Right lobe of liver (tissue), 6 donors: ENCODE data around the gene POLR2F. TPM values are rescaled to one million over a fixed set of nuclear protein-coding genes. Genes with fewer than 3 reads are reported as not detected.

Experiments
- ATAC-seq, 4 donors: fragments of 200-7000 bp; cut with Tn5 transposase; one replicate each; pipeline ENCODE4 v1.9.1; 2020; ENCODE audit warnings: mild to moderate bottlenecking in 4 of 4, moderate library complexity in 4 of 4
- DNase-seq, 3 donors: peaks; one replicate each; pipeline ENCODE4 v3.0.0-alpha.2; 2020
- H3K27ac ChIP-seq, 3 donors: fragments of 200-600 bp; one replicate each; pipeline ENCODE4 v1.8.0; 2022
- H3K27me3 ChIP-seq, 2 donors: fragments of 200-600 bp; one replicate each; pipeline ENCODE4 v1.8.0; 2022
- H3K36me3 ChIP-seq, 4 donors: fragments of 200-600 bp; sonication (generic) in 1 of 4; one replicate each; pipeline versions ENCODE4 v1.5.1 to v1.8.0; 2017 to 2022; ENCODE audit warnings: control low read depth in 1 of 4
- H3K4me1 ChIP-seq, 4 donors: fragments of 200-600 bp; sonication (generic) in 1 of 4; one replicate each; pipeline versions ENCODE4 v1.5.1 to v1.8.0; 2017 to 2022; ENCODE audit warnings: control low read depth in 1 of 4
- H3K4me3 ChIP-seq, 3 donors: fragments of 200-600 bp; one replicate each; pipeline ENCODE4 v1.8.0; 2022
- H3K9me3 ChIP-seq, 4 donors: fragments of 200-600 bp; sonication (generic) in 1 of 4; one replicate each; pipeline versions ENCODE4 v1.5.1 to v1.8.0; 2017 to 2022; ENCODE audit warnings: control low read depth in 1 of 4
- POLR2A ChIP-seq: fragments of 450-650 bp; IDR thresholded peaks from one replicate; pipeline ENCODE4 v1.6.1; 2017; ENCODE audit warnings: antibody characterized with exemption, mild to moderate bottlenecking
- WGBS: methylation state at CpG from one replicate; pipeline ENCODE4 v1.1.6; 2018; ENCODE audit warnings: low coverage, low lambda C conversion rate; ENCODE audit not compliant: insufficient coverage; ENCODE audit errors: missing lambda C conversion rate; 5-methylcytosine and 5-hydroxymethylcytosine counted together
- intact Hi-C, 2 donors: fragments of 100-400 bp; cut with DNase I; formaldehyde crosslinking; loops; one replicate each; pipeline versions ENCODE4 v1.11.2 to v1.14.1; 2022
- microRNA-seq, 2 donors: library from miRNA; unstranded; fragments of <30 nt; microRNA quantifications; one replicate each; pipeline ENCODE4, GENCODE V29; 2019 to 2020
- total RNA-seq, 6 experiments: library from RNA; depleted of rRNA in 2 of 6; stranded (reverse); fragments of >200 nt in 2 of 6; fragmentation: NEBNext Ultra II Directional in 3 of 6; extraction: Animal tissue kit (Norgen Biotek cat#: 25700) in 3 of 6; gene quantifications; one replicate each; pipeline versions ENCODE4 v1.1.0 to v1.2.4, GENCODE V29; 2016 to 2023
- TF ChIP-seq, protein P1 (sequence below), 4 donors: fragments of 200-600 bp in 3 of 4; fragments of 450-650 bp in 1 of 4; IDR thresholded peaks; one replicate each; pipeline versions ENCODE4 v1.5.1 to v1.8.0; 2016 to 2022; ENCODE audit warnings: antibody characterized with exemption in 4 of 4, mild to moderate bottlenecking in 2 of 4
- donor health status: DM: no; HTN: yes; CAD: no.
- donor health status: DM: no; HTN: no; CAD: no.
- donor health status: DM: no; HTN: no; CAD: no.
- donor health status: DM: no; HTN: yes; CAD: no.
- donor health status: DM: no; HTN: yes; CAD: no.

Gene POLR2F
- total RNA-seq, 6 experiments from 2014 or later, result 42.4 to 60.5 (median 56.3) TPM

DNA sequence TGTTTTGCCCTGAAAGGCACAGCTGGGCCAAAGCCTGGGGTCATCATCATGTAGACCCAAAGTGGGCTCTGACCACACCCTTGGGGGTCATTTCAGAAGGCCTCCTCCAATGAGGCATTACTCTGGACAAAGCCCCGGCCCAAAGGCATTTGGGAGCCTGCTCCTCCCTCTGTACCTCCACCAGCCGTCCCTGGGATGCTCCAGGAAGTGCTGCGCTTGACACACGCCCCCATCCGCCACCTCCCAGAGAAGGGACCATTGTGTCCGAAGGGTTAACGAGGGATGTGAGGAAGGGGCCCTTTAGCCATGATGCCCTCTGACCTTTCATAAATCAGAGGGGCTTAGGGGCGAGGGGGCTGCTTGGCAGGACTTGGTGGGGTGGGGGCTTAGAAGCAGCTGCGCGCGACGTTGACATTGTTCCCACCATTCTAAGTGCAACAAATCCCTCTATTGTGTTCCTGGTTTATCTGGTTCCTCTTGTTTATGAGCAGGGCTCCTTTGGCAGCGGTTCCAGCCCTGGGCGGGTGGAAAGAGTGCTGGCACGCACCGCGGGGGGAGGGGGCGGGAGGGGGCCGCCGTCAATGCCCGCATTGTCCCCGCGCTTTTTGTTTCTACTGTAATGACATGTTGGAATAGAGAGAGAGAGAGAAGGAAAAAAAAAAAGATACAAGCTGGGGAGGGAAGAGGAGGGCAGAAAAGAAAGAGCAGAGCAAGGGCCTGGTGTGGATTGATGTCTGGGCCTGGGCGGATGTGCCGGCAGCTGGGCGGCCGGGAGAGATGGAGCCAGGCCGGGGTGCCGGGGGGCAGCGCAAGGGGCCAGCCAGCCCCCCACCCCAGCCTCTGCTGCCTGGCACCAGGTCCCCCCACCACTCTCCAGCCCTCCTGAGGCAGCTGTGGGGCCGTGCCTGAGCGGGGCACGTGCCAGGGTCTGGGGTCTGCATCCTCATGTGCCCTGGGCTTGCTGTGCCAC, 63.0 kb downstream of the POLR2F start:
- ATAC-seq, result peak; percentile 18 to 45 (median 25)

DNA sequence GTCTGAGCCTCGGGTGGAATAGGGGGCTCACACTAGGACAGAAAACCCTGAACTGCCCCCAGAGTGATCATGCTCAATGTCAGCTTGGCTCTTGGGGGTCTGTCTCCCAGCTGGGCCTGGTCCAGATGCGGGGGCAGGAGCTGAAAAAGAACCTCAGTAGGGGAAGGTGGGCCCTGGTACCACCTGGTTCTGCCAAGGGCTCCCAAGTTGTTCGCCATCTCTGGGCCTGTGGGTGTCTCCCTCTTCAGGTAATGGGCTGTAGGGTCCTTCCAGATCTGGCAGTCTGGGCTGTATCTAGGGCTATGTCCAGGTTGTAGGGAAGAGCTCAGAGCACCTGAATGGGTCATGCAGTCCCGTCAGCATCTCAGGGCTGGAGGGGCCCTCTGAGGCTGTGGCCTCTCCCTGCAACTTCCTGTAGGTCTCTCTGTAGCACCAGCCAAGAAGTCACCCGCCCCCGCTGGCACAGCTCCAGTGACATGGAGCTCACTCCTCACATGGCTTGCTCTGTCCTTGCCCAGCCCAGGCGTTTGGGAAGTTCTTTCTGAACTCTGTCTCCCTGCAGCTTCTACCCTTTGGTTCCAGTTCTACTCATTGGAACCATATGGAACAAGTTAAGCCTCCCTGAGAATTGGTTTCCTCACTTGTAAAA, 63.9 kb downstream of the POLR2F start:
- intact Hi-C loops, result no loop called here
- H3K4me1 ChIP-seq, result no peaks in the 10 kb centered on the region
- no peak for TF ChIP-seq POLR2A
- TF ChIP-seq, protein P1, sequence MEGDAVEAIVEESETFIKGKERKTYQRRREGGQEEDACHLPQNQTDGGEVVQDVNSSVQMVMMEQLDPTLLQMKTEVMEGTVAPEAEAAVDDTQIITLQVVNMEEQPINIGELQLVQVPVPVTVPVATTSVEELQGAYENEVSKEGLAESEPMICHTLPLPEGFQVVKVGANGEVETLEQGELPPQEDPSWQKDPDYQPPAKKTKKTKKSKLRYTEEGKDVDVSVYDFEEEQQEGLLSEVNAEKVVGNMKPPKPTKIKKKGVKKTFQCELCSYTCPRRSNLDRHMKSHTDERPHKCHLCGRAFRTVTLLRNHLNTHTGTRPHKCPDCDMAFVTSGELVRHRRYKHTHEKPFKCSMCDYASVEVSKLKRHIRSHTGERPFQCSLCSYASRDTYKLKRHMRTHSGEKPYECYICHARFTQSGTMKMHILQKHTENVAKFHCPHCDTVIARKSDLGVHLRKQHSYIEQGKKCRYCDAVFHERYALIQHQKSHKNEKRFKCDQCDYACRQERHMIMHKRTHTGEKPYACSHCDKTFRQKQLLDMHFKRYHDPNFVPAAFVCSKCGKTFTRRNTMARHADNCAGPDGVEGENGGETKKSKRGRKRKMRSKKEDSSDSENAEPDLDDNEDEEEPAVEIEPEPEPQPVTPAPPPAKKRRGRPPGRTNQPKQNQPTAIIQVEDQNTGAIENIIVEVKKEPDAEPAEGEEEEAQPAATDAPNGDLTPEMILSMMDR (IDR thresholded peaks at IDR 0.05), result no peak
- 67% methylated on average over 1 of the region's 7 CpGs for WGBS
- ATAC-seq (peak; percentile 68 to 83 (median 79)), DNase-seq (peak; percentile 74 to 85 (median 76))
- H3K27me3 ChIP-seq, result no peaks in the 10 kb centered on the region
- H3K4me3 ChIP-seq, result no peak overlapping the region
- no peaks in the 10 kb centered on the region for H3K36me3 ChIP-seq
- no peaks in the 10 kb centered on the region for H3K9me3 ChIP-seq
- H3K27ac ChIP-seq, result no peak overlapping the region

More for the DNA sequence above, 63.0 kb downstream of the POLR2F start:
- Histone ChIP-seq H3K36me3 (no peaks in the 10 kb centered on the region), H3K9me3 (no peaks in the 10 kb centered on the region), H3K27me3 (no peaks in the 10 kb centered on the region), H3K4me3 (no peak overlapping the region), H3K4me1 (no peaks in the 10 kb centered on the region), H3K27ac (peak overlapping the region in 1 of 3 donors; percentile 31)
- WGBS, result 46% methylated on average over 10 of the region's 33 CpGs
- DNase-seq, result no peak
- TF ChIP-seq, protein P1 (IDR thresholded peaks at IDR 0.05), result no peak
- TF ChIP-seq POLR2A, result no peak
- intact Hi-C loops, result no loop called here

DNA sequence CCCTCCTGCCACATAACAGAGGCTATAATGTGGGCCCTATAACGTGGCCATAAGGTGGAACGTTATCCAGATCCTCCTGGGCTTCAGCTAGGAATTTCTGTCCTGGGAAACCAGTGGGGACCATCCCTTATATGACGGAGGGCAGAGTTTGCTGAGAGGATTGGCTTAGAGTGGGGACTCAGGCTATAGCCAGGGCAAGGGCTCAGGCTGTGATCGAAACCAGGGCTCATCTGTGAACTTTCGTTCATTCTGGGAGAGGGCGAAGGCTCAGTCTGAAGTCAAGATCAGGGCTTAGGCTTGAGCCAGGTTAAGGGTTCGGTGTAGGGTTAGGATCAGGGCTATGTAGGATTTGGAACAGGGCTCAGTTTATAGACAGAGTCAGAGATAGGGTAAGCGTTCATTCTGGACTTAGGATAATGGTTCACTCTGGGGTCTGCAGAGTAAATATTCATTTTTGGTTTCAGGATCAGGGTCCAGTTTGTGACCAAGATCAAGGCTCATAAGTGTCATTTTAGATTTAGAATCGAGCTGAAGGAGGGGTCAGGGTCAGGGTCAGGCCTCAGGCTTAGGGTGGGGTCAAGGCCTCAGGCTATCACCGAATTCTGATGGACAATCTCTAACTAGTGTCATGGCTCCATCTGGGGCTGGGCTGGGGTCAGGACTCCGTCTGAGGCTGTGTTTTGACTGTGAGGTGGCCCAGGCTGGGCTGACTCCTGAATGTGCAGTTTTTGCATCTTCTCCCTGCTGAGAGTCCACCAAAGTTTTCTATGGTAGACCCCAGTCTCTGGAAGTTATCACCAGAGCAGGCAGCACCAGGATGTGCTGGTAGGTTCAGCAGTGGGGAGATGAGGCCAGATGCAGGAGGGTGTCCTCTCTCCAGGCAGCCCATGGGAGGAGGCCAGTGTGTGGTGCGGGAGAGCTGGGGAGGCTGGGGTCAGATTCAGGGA, 64.7 kb downstream of the POLR2F start:
- WGBS, result 81% methylated on average over 8 of the region's 12 CpGs
- Histone ChIP-seq H3K36me3 (no peaks in the 10 kb centered on the region), H3K27me3 (no peaks in the 10 kb centered on the region), H3K4me3 (no peak overlapping the region), H3K27ac (no peak overlapping the region), H3K9me3 (no peaks in the 10 kb centered on the region), H3K4me1 (no peaks in the 10 kb centered on the region)
- intact Hi-C loops, result no loop called here
- DNase-seq (no peak), ATAC-seq (no peak)
- TF ChIP-seq POLR2A, result no peak
- TF ChIP-seq, protein P1 (IDR thresholded peaks at IDR 0.05), result no peak

Small RNA genes lying within 50 kb of the gene (microRNA-seq; reads per million reads assigned to microRNA genes)
- gene MIR4534 (0 reads per million in 2 donors), gene MIR6820 (1.2 to 3.9 reads per million in 2 donors)

Other genes starting within 250 kb of the POLR2F start
- 10 to 100 TPM; 21.9 to 43.0 (median 29.8) TPM for gene GCAT, start 145.8 kb upstream of the POLR2F start, total RNA-seq
- under 1 TPM in 2 of 6 experiments, not detected in 4; 0.29 to 0.83 TPM for gene GALR3, start 130.3 kb upstream of the POLR2F start, total RNA-seq
- 10 to 100 TPM in 2 of 6 experiments, 1 to 10 TPM in 4; 7.3 to 20.7 (median 9.7) TPM for gene ANKRD54, start 109.4 kb upstream of the POLR2F start, total RNA-seq
- 100 to 1,000 TPM; 117 to 200 (median 164) TPM for gene EIF3L, start 104.3 kb upstream of the POLR2F start, total RNA-seq
- gene MICALL1, start 47.4 kb upstream of the POLR2F start, total RNA-seq, result 10 to 100 TPM in 3 of 6 experiments, 1 to 10 TPM in 3; 6.5 to 19.0 (median 10.3) TPM
- gene C22orf23, start 98 bp upstream of the POLR2F start, total RNA-seq, result under 1 TPM in 1 of 6 experiments, not detected in 5; 0.40 TPM
- gene SOX10, start 30.9 kb downstream of the POLR2F start, total RNA-seq, result under 1 TPM in 2 of 6 experiments, not detected in 4; 0.24 to 0.29 TPM
- gene PICK1, start 103.7 kb downstream of the POLR2F start, total RNA-seq, result 10 to 100 TPM; 13.0 to 26.4 (median 20.3) TPM
- not detected for gene SLC16A8, start 130.5 kb downstream of the POLR2F start, total RNA-seq
- 1 to 10 TPM in 3 of 6 experiments, under 1 TPM in 3; 0.79 to 5.0 (median 1.4) TPM for gene BAIAP2L2, start 157.0 kb downstream of the POLR2F start, total RNA-seq
- 10 to 100 TPM in 5 of 6 experiments, 1 to 10 TPM in 1; 8.1 to 32.9 (median 19.8) TPM for gene PLA2G6, start 228.1 kb downstream of the POLR2F start, total RNA-seq
- gene MAFF, start 248.3 kb downstream of the POLR2F start, total RNA-seq, result 10 to 100 TPM in 3 of 6 experiments, 1 to 10 TPM in 3; 2.6 to 30.6 (median 11.0) TPM